HepG2 (cell line): ENCODE measurements around the gene TPPP3. TPM values are rescaled to one million over a fixed set of nuclear protein-coding genes. Genes with fewer than 3 reads are reported as not detected.
A peak's percentile ranks its signal among the peaks of the same experiment; 100 is the strongest.

ENCODE experiments used
- ATAC-seq: fragments of 200-7000 bp; cut with Tn5 transposase; 3 replicates; pipeline ENCODE4 v1.9.1; 2020; ENCODE audit warnings: mild to moderate bottlenecking, moderate library complexity
- BruUV-seq: library from RNA; stranded (reverse); fragments of 400-500 nt; replicated peaks from 2 replicates; lab custom pipeline; 2021; lab: Mats Ljungman, UMichigan
- CTCF ChIA-PET: fragments of 300-600 bp; formaldehyde crosslinking; extraction: SDS; loops from one replicate; lab custom pipeline; 2021; ENCODE audit warnings: low total read pairs, inconsistent platforms, low intra/inter-chr PET ratio; lab: Yijun Ruan, JAX
- POLR2A ChIA-PET: fragments of 350-600 bp; sonication (Branson Sonifier 250); formaldehyde crosslinking; loops from one replicate; lab custom pipeline; 2020; ENCODE audit warnings: antibody characterized with exemption, inconsistent platforms; lab: Yijun Ruan, JAX
- DNase-seq: peaks from one replicate; pipeline ENCODE4 v3.0.0-alpha.2; 2015; ENCODE audit warnings: low spot score
- FAIRE-seq: peaks from 3 replicates; lab custom pipeline; 2011; peaks lifted over from hg19 to GRCh38; lab: Jason Lieb, UNC
- H2AFZ ChIP-seq: one replicate; pipeline ENCODE4 v1.6.1; 2011; ENCODE audit warnings: low read length, inconsistent platforms
- H3K27ac ChIP-seq: fragments of 300-600 bp; 3 replicates; pipeline ENCODE4 v1.8.0; 2011; ENCODE audit warnings: mixed run types, mild to moderate bottlenecking, mixed read lengths, low read length, inconsistent platforms; ENCODE audit not compliant: insufficient read depth; ENCODE audit errors: extremely low read length
- H3K27me3 ChIP-seq, 2 experiments: fragments of 200-600 bp in 1 of 2; 2 replicates in 1 of 2; 3 replicates in 1 of 2; pipeline versions ENCODE4 v1.6.0 to v1.8.0; 2011; ENCODE audit warnings: low read length in 2 of 2, mild to moderate bottlenecking in 2 of 2, moderate library complexity in 2 of 2, inconsistent platforms in 1 of 2; ENCODE audit not compliant: insufficient read depth in 2 of 2, control insufficient read depth in 1 of 2
- H3K36me3 ChIP-seq, 2 experiments: fragments of 200-600 bp in 1 of 2; replicated peaks in 1 of 2; 2 replicates in 1 of 2; 3 replicates in 1 of 2; pipeline versions ENCODE4 v1.5.1 to v1.8.0; 2011; ENCODE audit warnings: low read length in 2 of 2, inconsistent platforms in 1 of 2; ENCODE audit not compliant: insufficient read depth in 2 of 2, control insufficient read depth in 1 of 2
- H3K4me1 ChIP-seq: 2 replicates; pipeline ENCODE4 v1.5.1; 2012; ENCODE audit warnings: low read length, inconsistent platforms; ENCODE audit not compliant: insufficient read depth
- H3K4me2 ChIP-seq: 2 replicates; pipeline ENCODE4 v1.6.0; 2011; ENCODE audit warnings: low read depth, low read length, inconsistent platforms
- H3K4me3 ChIP-seq, 3 experiments: fragments of 200-600 bp in 1 of 3; sonication (generic), shearing (Covaris generic) in 1 of 3; replicated peaks in 1 of 3; 2 replicates each; pipeline ENCODE4 v1.5.1; 2011 to 2016; ENCODE audit warnings: low read length in 3 of 3, inconsistent platforms in 2 of 3, low read depth in 2 of 3, mild to moderate bottlenecking in 2 of 3, control low read depth in 1 of 3, mixed read lengths in 1 of 3; ENCODE audit not compliant: insufficient read depth in 1 of 3
- H3K79me2 ChIP-seq: one replicate; pipeline ENCODE4 v1.6.1; 2011; ENCODE audit warnings: low read length, inconsistent platforms; ENCODE audit not compliant: insufficient read depth
- H3K9ac ChIP-seq: 2 replicates; pipeline ENCODE4 v1.6.0; 2011; ENCODE audit warnings: mild to moderate bottlenecking, low read depth, low read length, inconsistent platforms; ENCODE audit not compliant: insufficient read depth
- H3K9me3 ChIP-seq: 2 replicates; pipeline ENCODE4 v1.5.1; 2012; ENCODE audit warnings: mild to moderate bottlenecking, low read length
- H4K20me1 ChIP-seq: 2 replicates; pipeline ENCODE4 v1.6.0; 2011; ENCODE audit warnings: inconsistent platforms, mild to moderate bottlenecking, low read length, moderate library complexity; ENCODE audit not compliant: insufficient read depth
- AHR ChIP-seq: IDR thresholded peaks from 2 replicates; pipeline ENCODE4 v1.6.1; 2018; ENCODE audit warnings: missing genetic modification reagents, missing compliant biosample characterization
- ARNTL ChIP-seq: sonication (generic); formaldehyde crosslinking; IDR thresholded peaks from 2 replicates; pipeline ENCODE4 v1.4.0; 2020; ENCODE audit warnings: mild to moderate bottlenecking, missing genetic modification reagents
- ETV5 ChIP-seq: IDR thresholded peaks from 2 replicates; pipeline ENCODE4 v1.6.1; 2018; ENCODE audit warnings: missing biosample characterization, missing genetic modification reagents, inconsistent platforms, borderline replicate concordance
- GATAD2A ChIP-seq: IDR thresholded peaks from 2 replicates; pipeline ENCODE4 v1.6.1; 2016
- HNF1B ChIP-seq: sonication (generic); formaldehyde crosslinking; IDR thresholded peaks from 2 replicates; pipeline ENCODE4 v1.5.1; 2020; ENCODE audit warnings: mild to moderate bottlenecking, moderate library complexity, missing genetic modification reagents
- ZBTB40 ChIP-seq, 2 experiments: fragments of 450-650 bp in 1 of 2; sonication (generic) in 1 of 2; formaldehyde crosslinking in 1 of 2; IDR thresholded peaks; 2 replicates each; pipeline versions ENCODE4 v1.6.1 to v1.8.0; 2016 to 2022; ENCODE audit warnings: antibody characterized with exemption in 1 of 2, mild to moderate bottlenecking in 1 of 2, missing genetic modification reagents in 1 of 2
- ZNF33B ChIP-seq: sonication (generic); formaldehyde crosslinking; IDR thresholded peaks from 2 replicates; pipeline ENCODE4 v1.5.1; 2020; ENCODE audit warnings: mild to moderate bottlenecking, missing genetic modification reagents
- ZNF713 ChIP-seq: sonication (generic); formaldehyde crosslinking; IDR thresholded peaks from 2 replicates; pipeline ENCODE4 v1.4.0; 2020; ENCODE audit warnings: mild to moderate bottlenecking, missing genetic modification reagents
- ZNF75D ChIP-seq: sonication (generic); formaldehyde crosslinking; IDR thresholded peaks from 2 replicates; pipeline ENCODE4 v1.8.1; 2023; ENCODE audit warnings: missing genetic modification reagents, mild to moderate bottlenecking, borderline replicate concordance
- ZNF891 ChIP-seq: sonication (generic); formaldehyde crosslinking; IDR thresholded peaks from 2 replicates; pipeline ENCODE4 v1.5.0; 2020; ENCODE audit warnings: mild to moderate bottlenecking, missing genetic modification reagents
- WGBS: methylation state at CpG from one replicate; pipeline ENCODE4 v1.1.6; 2017; ENCODE audit warnings: low lambda C conversion rate; 5-methylcytosine and 5-hydroxymethylcytosine counted together
- in situ Hi-C: cut with HindIII; loops from 2 replicates; pipeline ENCODE4 v1.10.0; 2017; ENCODE audit warnings: low pct_unique_long_range_greater_than_20kb; ENCODE audit not compliant: extremely low pct_ligation_motif_present
- intact Hi-C: fragments of 100-400 bp; cut with micrococcal nuclease; formaldehyde crosslinking; loops from one replicate; pipeline ENCODE4 v1.10.0; 2022; ENCODE audit not compliant: unreplicated experiment
- polyA plus RNA-seq, 8 experiments: library from polyadenylated mRNA; depleted of rRNA in 3 of 8; stranded (reverse) in 7 of 8; unstranded in 1 of 8; fragments of >200 nt; fragmentation: Illumina TruSeq in 4 of 8; extraction: Trizol in 4 of 8; gene quantifications; 2 replicates each; pipeline versions ENCODE4 v1.2.1 to v1.2.3, GENCODE V29; 2011 to 2016; ENCODE audit warnings: low read depth in 4 of 8, missing spikeins in 1 of 8, mixed read lengths in 1 of 8; ENCODE audit not compliant: insufficient read depth in 1 of 8
- total RNA-seq, 5 experiments: library from RNA; depleted of rRNA; stranded (reverse); fragments of >200 nt; fragmentation: Illumina TruSeq; extraction: Trizol; gene quantifications; 2 replicates each; pipeline ENCODE4 v1.2.3, GENCODE V29; 2016; ENCODE audit warnings: low read depth in 1 of 5

Gene TPPP3
- total and polyA plus RNA-seq, 2 of the 13 experiments (the other 11 are each of a cell fraction or from before 2014, with no cell fraction given): 0.16 to 0.44 TPM

- TF ChIP-seq ARNTL (CRISPR knock-in tag) (no peak), ZNF713 (CRISPR knock-in tag) (no peak), AHR (no peak)
Observed at GRCh38 chr16:67433131-67433719, 39.9 kb upstream of the TPPP3 start (continued).

- H2AFZ ChIP-seq: peak overlapping the region; percentile 45
- no TSS peak for BruUV-seq
- no peak for FAIRE-seq
- intact Hi-C loops: no loop called here
- CTCF ChIA-PET: no interaction called here
- peaks cover 48% of the 10 kb centered on the region for H3K4me1 ChIP-seq
- H3K9me3 ChIP-seq: no peaks in the 10 kb centered on the region
- no peaks in the 10 kb centered on the region for H3K79me2 ChIP-seq
- H3K27me3 ChIP-seq: no peaks in the 10 kb centered on the region; a peak in 1 of 5 replicates
- H3K27ac ChIP-seq: peak overlapping the region; percentile 82
- TF ChIP-seq ZNF75D (CRISPR knock-in tag) (no peak), ZNF891 (0 out of 2 replicates have a peak, but pooled peaks have one; percentile 44), GATAD2A (CRISPR knock-in tag) (0 out of 2 replicates have a peak, but pooled peaks have one; percentile 2), ZNF33B (CRISPR knock-in tag) (no peak), ZBTB40 (IDR thresholded peaks at IDR 0.05) (no peak), ZBTB40 (CRISPR knock-in tag; IDR thresholded peaks at IDR 0.05) (0 out of 2 replicates have a peak, but pooled peaks have one; percentile 9), ETV5 (CRISPR knock-in tag) (0 out of 2 replicates have a peak, but pooled peaks have one; percentile 7), HNF1B (CRISPR knock-in tag) (0 out of 2 replicates have a peak, but pooled peaks have one; percentile 15)
- TF ChIP-seq, all 625 proteins: peak for 5
- Histone ChIP-seq H3K9ac (peak overlapping the region; percentile 79), H3K4me2 (peak overlapping the region; percentile 99), H3K4me3 (peak overlapping the region; percentile 40 to 92 (median 67); a peak in 5 of 6 replicates), H3K36me3 (peaks cover 0 to under 1% of the 10 kb centered on the region in 2 experiments; a peak in 2 of 5 replicates), H4K20me1 (no peaks in the 10 kb centered on the region)
- DNase-seq (no peak), ATAC-seq (no peak)
- WGBS: 65% methylated on average over 5 of the region's 5 CpGs
- POLR2A ChIA-PET: interaction anchor here (0.5 to 5.5 kb wide), 8 partner anchors 13 to 206 kb away, joined by 3 to 182 read pairs (median 4); partner anchors contain the start of genes ATP6V0D1 and TMEM208
- in situ Hi-C loops: loop anchor here (5.0 kb wide), 1 partner anchor 35 kb away; no protein-coding TSS in a partner anchor
Observed at GRCh38 chr16:67432506-67432890, 39.2 kb upstream of the TPPP3 start.
